Measurements from ENCODE around the gene MBNL2. TPM values are rescaled to one million over a fixed set of nuclear protein-coding genes. Genes with fewer than 3 reads are reported as not detected.

Gene MBNL2
- total RNA-seq, 1 experiment from 2014 or later, result 17.8 TPM

- Histone ChIP-seq H3K4me2 (ENCODE audit: low read length) (peak overlapping the region; percentile 96), H3K36me3 (ENCODE audit: low read depth, low read length) (no peaks in the 10 kb centered on the region), H3K4me1 (ENCODE audit: insufficient read depth, low read length) (peaks cover 37% of the 10 kb centered on the region), H3K9me3 (ENCODE audit: low read length) (no peaks in the 10 kb centered on the region), H3K27ac (ENCODE audit: low read length) (peak overlapping the region; percentile 70), H2AFZ (ENCODE audit: low read length) (peak overlapping the region; percentile 37), H4K20me1 (ENCODE audit: low read length) (no peaks in the 10 kb centered on the region), H3K4me3 (ENCODE audit: low read length) (peak overlapping the region; percentile 92), H3K79me2 (ENCODE audit: low read length) (peaks cover 58% of the 10 kb centered on the region), H3K9me2 (replicated peaks; ENCODE audit: low read length) (no peaks in the 10 kb centered on the region), H3K27me3 (ENCODE audit: low read length) (no peaks in the 10 kb centered on the region), H3F3A (ENCODE audit: low read length, unreplicated experiment) (no peaks in the 10 kb centered on the region), H3K9ac (ENCODE audit: low read length) (peak overlapping the region; percentile 69)
- TF ChIP-seq CTCF (conservative IDR thresholded peaks at IDR 0.05; ENCODE audit: low read depth, low read length) (no peak), EZH2 (IDR thresholded peaks at IDR 0.05; ENCODE audit: low read length, unreplicated experiment) (no peak), EZH2phosphoT487 (IDR thresholded peaks at IDR 0.05; ENCODE audit: borderline replicate concordance, low read length) (no peak)
- ChIA-PET POLR2A (ENCODE audit: unreplicated experiment) (interaction anchor here (0.6 kb wide), 1 partner anchor 32 kb away, joined by 14 read pairs; no protein-coding TSS in a partner anchor), CTCF (interaction anchor here (0.6 to 1.4 kb wide), 2 partner anchors 23 to 114 kb away, joined by 3 to 6 read pairs; no protein-coding TSS in a partner anchor)
- BruUV-seq (replicated peaks), result no TSS peak
- intact Hi-C loops (cut with micrococcal nuclease), result loop anchor here (1.0 to 5.0 kb wide), 4 partner anchors 71 to 208 kb away; partner anchors contain the start of gene RAP2A
- DNase-seq (peak; percentile 72), ATAC-seq (peak; percentile 31)
Observed at GRCh38 chr13:97223711-97224541, 1.8 kb downstream of the MBNL2 start.

GRCh38 chr13:97224544-97225300 lies 2.6 kb downstream of the MBNL2 start:
- Histone ChIP-seq H3K4me3 (ENCODE audit: low read length) (peak overlapping the region; percentile 92), H3K9me3 (ENCODE audit: low read length) (no peaks in the 10 kb centered on the region), H3K36me3 (ENCODE audit: low read depth, low read length) (no peaks in the 10 kb centered on the region), H3K4me1 (ENCODE audit: insufficient read depth, low read length) (peaks cover 37% of the 10 kb centered on the region), H2AFZ (ENCODE audit: low read length) (peak overlapping the region; percentile 37; the same call in 1 of the 2 replicates), H3K27ac (ENCODE audit: low read length) (peak overlapping the region; percentile 70), H3K27me3 (ENCODE audit: low read length) (no peaks in the 10 kb centered on the region), H4K20me1 (ENCODE audit: low read length) (no peaks in the 10 kb centered on the region), H3F3A (ENCODE audit: low read length, unreplicated experiment) (no peaks in the 10 kb centered on the region), H3K9ac (ENCODE audit: low read length) (peak overlapping the region; percentile 69), H3K79me2 (ENCODE audit: low read length) (peaks cover 58% of the 10 kb centered on the region), H3K4me2 (ENCODE audit: low read length) (peak overlapping the region; percentile 96), H3K9me2 (replicated peaks; ENCODE audit: low read length) (no peaks in the 10 kb centered on the region)
- TF ChIP-seq CTCF (conservative IDR thresholded peaks at IDR 0.05; ENCODE audit: low read depth, low read length) (no peak), EZH2phosphoT487 (IDR thresholded peaks at IDR 0.05; ENCODE audit: borderline replicate concordance, low read length) (no peak), EZH2 (IDR thresholded peaks at IDR 0.05; ENCODE audit: low read length, unreplicated experiment) (no peak)
- intact Hi-C loops (cut with micrococcal nuclease), result loop anchor here (5.0 kb wide), 3 partner anchors 133 to 208 kb away; partner anchors contain the start of gene RAP2A
- POLR2A ChIA-PET (ENCODE audit: unreplicated experiment), result interaction anchor here (0.6 kb wide), 1 partner anchor 208 kb away, joined by 14 read pairs; no protein-coding TSS in a partner anchor
- ATAC-seq, result no peak
- DNase-seq, result peak; percentile 71
- CTCF ChIA-PET, result interaction anchor here (0.6 to 1.4 kb wide), 2 partner anchors 84 to 115 kb away, joined by 6 to 15 read pairs; no protein-coding TSS in a partner anchor
- TSS peak; percentile 46 for BruUV-seq (replicated peaks)

Measured in PC-3 (cell line).